T-helper 1 cell treated with Interleukin-12 subunit alpha and Interleukin-12 subunit beta and Interleukin-4 antibody, amounts not matched to agents 30 ng/mL and 1 ng/mL, for 36 hours (primary cell): ENCODE data around the gene LPGAT1. TPM values are rescaled to one million over a fixed set of nuclear protein-coding genes. Genes with fewer than 3 reads are reported as not detected.
"Not testable (repeated sequence)": the region's sequence is repeated elsewhere in the genome, so short reads cannot be mapped to it uniquely, and the experiment has no call there.

ENCODE experiments used
- intact Hi-C: fragments of 100-400 bp; cut with micrococcal nuclease; formaldehyde crosslinking; loops from one replicate; pipeline ENCODE4 v1.15.1; 2024
- total RNA-seq: library from RNA; stranded (reverse); gene quantifications from 2 replicates; pipeline ENCODE4 v1.2.3, GENCODE V29; 2022

Gene LPGAT1
- total RNA-seq: 55.7 and 60.3 TPM in 2 replicates

GRCh38 chr1:211830328-211831142 is at the start of gene LPGAT1:
Gene LPGAT1, minus strand, starts transcription at chr1:211830763. Its CDS starts 1,467 bp downstream, at chr1:211829296.
- intact Hi-C loops: loop anchor here (1.0 to 5.0 kb wide), 5 partner anchors 132 to 573 kb away; partner anchors contain the start of genes DTL, INTS7, PPP2R5A and RCOR3

- intact Hi-C loops: no loop called here
Measured at GRCh38 chr1:211879475-211879874, 48.9 kb upstream of the LPGAT1 start.

GRCh38 chr1:211876851-211877590 is 46.5 kb upstream of the LPGAT1 start:
- intact Hi-C loops: no loop called here

- intact Hi-C loops: no loop called here
Measured at GRCh38 chr1:211875541-211875940, 45.0 kb upstream of the LPGAT1 start.

- intact Hi-C loops: no loop called here
Measured at GRCh38 chr1:211874521-211875347, 44.2 kb upstream of the LPGAT1 start.

- intact Hi-C loops: not testable (repeated sequence)
Measured at GRCh38 chr1:211873731-211874130, 43.2 kb upstream of the LPGAT1 start.

GRCh38 chr1:211870156-211870555 is 39.6 kb upstream of the LPGAT1 start:
- intact Hi-C loops: no loop called here

GRCh38 chr1:211865180-211865579 is 34.6 kb upstream of the LPGAT1 start:
- intact Hi-C loops: no loop called here

GRCh38 chr1:211859405-211859804 is 28.8 kb upstream of the LPGAT1 start:
- intact Hi-C loops: no loop called here

- intact Hi-C loops: no loop called here
Measured at GRCh38 chr1:211851174-211851573, 20.6 kb upstream of the LPGAT1 start.

- intact Hi-C loops: loop anchor here (1.0 kb wide), 1 partner anchor 10 kb away; no protein-coding TSS in a partner anchor
Measured at GRCh38 chr1:211843507-211844298, 13.1 kb upstream of the LPGAT1 start.

- intact Hi-C loops: loop anchor here (1.0 kb wide), 1 partner anchor 10 kb away; no protein-coding TSS in a partner anchor
Measured at GRCh38 chr1:211843018-211843417, 12.5 kb upstream of the LPGAT1 start.

- intact Hi-C loops: no loop called here
Measured at GRCh38 chr1:211842518-211842917, 12.0 kb upstream of the LPGAT1 start.

- intact Hi-C loops: no loop called here
Measured at GRCh38 chr1:211839106-211839505, 8.5 kb upstream of the LPGAT1 start.

GRCh38 chr1:211833174-211833820 is 2.7 kb upstream of the LPGAT1 start:
- intact Hi-C loops: loop anchor here (1.0 to 5.0 kb wide), 6 partner anchors 10 to 600 kb away; partner anchors contain the start of genes NENF and RCOR3

- intact Hi-C loops: loop anchor here (1.0 to 5.0 kb wide), 6 partner anchors 11 to 600 kb away; partner anchors contain the start of genes NENF and RCOR3
Measured at GRCh38 chr1:211832661-211833060, 2.1 kb upstream of the LPGAT1 start.

- intact Hi-C loops: loop anchor here (2.0 to 5.0 kb wide), 4 partner anchors 133 to 601 kb away; partner anchors contain the start of genes NENF, PPP2R5A and RCOR3
Measured at GRCh38 chr1:211831558-211832323, 1.2 kb upstream of the LPGAT1 start.

- intact Hi-C loops: loop anchor here (1.0 to 5.0 kb wide), 5 partner anchors 131 to 573 kb away; partner anchors contain the start of genes DTL, INTS7, PPP2R5A and RCOR3
Measured at GRCh38 chr1:211830055-211830327, 572 bp downstream of the LPGAT1 start.
